Fibroblast of gingiva (primary cell): ENCODE data around the gene PROCA1.

Source experiments
- DNase-seq: peaks from one replicate; pipeline ENCODE4 v3.0.0-alpha.2; 2011; ENCODE audit warnings: low read depth

Gene PROCA1, protein sequence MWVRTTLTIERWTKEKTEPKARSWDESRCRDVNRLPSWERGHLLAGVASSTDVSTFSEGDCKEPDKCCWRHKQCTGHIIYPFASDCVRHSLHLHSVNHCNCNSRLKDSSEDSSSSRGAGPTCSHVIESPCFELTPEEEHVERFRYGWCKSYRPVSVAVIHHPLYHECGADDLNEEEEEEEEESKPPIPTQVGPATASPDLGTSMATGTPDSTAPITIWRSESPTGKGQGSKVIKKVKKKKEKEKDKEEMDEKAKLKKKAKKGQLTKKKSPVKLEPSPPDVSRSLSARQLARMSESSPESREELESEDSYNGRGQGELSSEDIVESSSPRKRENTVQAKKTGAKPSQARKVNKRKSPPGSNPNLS

DNA sequence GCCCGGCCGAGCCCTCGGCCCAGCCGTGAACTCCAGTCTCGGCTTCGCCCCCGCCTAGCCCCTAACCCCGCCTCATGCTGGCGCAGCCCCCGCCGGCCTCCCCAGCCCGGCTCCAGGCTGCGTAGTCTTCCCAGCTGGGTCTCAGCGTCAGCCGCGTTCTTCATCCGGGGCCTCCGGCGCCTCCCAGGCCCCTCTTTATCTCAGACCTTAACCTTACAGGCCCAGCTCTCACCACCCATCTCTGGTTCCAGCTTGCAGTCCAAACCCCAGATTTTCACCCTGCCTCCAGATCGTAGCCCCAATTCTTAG lies at the start of gene PROCA1:
Gene PROCA1 (minus strand): TSS at position 166 of the 309 bp plus-strand sequence. CDS start 228 bp downstream, outside the sequence.
- no peak for DNase-seq

DNA sequence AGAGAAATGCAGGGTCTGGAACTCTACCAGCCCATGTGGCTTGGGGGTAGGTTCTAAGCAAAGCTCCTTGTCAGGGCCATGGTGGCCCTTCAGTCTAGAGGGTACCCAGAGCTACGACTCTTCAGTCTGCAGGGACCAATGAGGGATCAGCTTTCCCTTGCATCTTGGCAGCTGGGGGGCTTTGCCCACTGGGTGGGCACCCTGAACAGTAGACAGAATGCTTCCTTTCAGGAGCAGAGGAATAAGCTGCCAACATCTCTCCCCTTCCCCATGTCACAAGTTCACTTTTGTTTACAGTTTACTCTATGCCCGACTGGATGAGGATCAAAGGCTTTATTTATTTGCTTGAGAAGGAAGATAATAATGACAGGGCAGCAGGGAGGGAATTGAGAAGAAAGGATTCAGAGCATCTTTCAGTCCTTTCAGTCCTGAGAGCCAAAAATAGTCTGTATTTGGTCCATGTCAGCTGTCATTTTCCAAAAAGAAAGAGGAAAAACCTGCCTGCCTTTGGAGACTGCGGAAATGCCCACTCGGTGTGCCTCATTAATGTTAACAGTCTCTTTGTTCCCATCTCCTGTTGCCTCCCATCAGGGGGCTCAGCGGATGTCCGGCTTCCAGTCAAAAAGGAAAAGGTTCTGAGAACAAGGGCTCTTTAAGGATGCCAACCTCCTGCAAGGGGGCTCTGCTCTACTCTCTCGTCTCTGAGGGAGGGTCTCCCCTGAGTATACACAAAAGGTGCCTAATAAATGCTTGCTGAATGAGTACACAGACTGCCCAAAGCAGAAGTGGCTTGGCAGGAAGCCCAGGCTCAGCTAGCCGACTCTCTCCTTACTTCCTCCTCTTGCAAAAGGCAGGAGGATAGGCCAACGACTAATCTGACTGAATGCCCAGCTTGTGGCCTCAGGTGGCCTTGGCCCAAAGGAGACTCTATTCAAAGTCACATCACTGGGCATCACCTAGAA lies 49.2 kb upstream of the PROCA1 start:
- DNase-seq: peak; percentile 49

DNA sequence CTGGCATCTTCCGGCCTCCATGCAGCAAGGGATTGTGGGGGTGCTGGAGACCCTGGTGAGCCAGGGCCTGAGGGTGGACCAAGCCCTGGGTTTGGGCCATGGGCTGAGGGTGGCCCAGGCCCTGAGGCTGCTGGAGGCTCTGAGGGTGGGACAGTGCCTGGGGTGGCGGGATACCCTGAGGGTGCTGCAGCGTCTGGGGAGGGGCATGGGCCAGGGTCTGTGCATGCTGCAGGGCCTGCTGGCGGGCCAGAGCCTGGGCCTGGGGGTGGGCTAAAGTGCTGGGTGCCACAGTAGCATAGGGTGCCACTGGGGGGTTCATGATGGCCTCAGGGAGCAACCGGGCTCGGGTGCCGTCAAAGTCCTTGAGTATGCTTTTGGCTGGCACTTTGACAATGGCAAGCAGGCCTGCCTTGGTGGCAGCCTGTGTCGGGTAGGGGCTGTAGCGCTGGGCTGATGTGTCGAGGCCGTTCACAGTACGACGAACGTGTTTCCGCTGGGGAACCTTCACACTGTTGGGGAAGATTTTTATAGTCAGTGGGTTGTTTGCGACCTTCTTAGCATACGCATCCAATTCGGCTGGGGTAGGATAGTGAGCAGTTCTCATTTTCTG lies 47.7 kb upstream of the PROCA1 start:
- no peak for DNase-seq

DNA sequence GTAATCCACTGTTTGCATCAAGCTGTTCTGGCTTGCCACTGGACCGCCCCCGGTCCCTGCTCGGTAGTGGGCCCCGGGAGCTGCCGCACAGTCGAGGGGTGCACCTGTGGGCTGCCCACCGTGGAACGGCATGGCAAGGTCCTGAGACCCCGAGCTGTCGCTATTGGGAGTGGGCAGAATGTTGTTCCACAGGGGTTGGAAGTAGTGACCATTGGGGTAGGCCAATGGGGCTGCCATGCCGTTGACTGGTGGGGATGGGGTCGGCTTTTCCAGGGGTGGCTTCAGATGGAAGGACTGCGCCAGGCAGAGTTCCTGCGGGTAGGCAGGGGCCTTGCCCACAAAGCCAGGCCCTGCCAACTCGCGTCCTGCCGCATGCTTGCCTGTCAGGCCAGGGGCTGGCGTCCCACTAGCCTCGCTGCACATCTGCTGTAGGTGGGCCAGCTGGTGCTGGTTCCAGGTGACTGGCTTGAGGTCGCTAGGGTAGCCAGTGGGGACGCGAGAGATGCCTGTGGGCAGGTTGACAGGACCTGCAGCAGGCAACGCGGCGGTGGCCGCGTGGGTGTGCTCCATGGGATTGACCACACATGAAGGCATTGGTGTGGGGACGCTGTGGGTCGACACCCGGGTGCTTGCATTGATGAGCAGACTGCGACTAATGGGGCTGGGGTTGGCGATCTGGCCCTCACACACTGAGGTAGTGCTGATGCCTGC lies 46.9 kb upstream of the PROCA1 start:
- DNase-seq: no peak

DNA sequence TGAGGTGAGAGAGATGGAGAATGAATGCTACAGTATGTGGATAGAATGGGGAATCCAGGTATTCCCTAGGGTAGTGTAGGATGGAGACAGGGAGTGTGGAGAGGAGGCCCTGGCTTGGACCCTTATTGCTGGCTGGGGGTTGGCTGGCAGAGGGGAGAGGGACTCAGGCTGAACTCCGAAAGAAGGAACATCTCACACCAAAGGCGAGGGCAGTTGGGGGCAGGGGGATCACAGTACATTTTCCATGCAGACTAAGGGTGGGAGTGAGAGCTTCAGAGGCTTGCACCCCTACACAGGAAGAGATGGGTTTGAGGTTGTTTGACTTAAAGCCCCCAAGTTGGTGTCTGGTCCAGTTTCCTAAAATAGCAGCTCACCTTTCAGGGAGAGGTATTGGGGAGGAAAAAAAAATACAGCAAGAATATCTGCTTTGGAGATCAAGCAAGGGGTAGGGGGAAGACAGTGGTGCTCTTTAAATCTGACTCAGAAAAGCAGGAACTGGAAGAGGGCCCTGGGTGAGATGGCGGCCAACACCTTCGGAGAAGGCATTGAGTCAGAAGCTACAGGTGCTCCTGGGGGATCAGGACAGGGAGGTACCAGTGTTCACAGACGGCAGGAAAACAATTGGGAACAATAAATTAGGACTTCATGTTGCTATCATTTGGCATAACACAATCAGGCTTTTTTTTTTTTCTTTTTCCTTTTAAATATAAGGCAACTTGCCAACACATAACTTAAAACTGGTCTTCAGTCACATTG lies 44.5 kb upstream of the PROCA1 start:
- DNase-seq: no peak

DNA sequence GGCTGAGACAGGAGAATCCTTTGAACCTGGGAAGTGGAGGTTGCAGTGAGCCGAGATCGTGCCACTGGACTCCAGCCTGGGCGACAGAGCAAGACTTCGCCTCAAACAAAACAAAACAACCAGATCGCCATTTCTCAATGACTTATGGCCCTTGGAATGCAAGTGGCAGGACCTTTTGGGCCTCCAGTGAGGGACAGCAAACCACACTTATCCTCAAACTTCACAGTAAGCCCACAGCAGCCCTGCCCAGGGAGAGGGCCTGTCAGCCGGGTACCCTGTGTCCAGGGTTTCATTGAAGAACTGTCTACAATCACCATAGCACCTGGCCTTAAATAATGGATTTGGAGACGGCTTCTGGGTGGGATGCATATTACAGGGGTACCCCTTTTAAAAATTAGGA lies 43.8 kb upstream of the PROCA1 start:
- DNase-seq: no peak

DNA sequence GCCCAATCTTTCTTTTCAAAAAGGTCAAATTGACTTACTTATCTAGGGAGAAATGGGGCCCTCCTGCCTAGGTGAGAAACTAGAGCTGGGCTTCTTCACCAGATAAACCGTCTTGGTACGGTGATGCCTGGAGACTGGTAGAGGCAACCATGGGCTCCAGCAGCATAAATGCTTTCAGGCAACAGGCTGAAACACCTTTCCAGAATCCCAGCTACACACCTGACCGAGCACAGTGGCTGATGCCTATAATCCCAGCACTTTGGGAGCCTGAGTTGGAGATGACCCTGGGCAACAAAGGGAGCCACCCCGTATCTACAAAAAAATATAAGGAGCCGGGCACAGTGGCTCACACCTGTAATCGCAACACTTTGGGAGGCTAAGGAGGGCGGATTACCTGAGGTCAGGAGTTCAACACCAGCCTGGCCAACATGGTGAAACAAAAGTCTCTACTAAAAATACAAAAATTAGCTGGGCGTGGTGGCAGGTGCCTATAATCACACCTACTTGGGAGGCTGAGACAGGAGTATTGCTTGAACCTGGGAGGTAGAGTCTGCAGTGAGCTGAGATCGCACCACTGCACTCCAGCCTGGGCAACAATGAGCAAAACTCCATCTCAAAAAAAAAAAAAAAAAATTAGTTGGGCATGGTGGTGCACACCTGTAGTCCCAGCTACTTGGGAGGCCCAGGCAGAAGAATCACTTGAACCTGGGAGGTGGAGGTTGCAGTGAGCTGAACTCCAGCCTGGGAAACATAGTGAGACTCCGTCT lies 40.1 kb upstream of the PROCA1 start:
- DNase-seq: no peak

DNA sequence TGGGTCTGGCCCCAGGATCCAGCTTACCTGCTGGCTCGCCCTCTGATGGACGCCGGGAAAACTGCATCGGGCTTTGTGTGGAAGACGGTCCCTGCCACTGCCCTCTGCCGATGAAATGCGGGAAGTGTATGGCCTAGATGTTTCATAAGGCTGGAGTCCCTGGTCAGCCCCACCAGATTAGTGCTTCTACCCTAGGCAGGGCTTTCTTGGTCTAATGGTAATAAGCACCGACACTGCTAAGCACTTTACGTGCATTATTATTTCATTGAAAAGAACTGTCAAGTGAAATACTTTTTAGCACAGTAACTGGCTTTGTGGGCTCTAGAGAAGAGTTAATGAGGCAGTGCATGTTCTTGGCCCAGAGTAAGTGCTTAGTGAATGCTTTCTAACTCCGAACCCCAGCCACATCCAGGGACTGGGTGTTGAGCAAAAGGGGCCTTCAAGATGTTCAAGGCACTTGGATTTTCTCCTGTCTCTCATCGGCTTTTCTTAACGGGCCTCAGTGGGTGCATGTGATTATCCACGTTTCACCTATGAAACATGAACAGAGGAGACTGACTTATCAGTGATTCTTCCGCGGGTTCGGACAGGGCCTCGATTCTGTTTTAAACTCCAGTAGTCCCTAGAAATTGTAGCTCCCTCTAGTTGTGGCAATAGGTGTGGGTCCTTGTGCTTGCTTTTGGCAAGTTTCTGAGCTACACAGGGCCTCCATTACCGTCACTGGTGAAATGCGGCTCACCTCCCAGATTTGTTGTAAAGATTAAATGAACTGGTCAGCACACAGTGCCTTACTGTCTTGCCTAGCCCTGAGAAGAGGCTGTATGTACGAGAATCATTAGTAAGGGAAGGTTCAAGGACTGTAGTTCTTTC lies 38.7 kb upstream of the PROCA1 start:
- DNase-seq: peak; percentile 87

DNA sequence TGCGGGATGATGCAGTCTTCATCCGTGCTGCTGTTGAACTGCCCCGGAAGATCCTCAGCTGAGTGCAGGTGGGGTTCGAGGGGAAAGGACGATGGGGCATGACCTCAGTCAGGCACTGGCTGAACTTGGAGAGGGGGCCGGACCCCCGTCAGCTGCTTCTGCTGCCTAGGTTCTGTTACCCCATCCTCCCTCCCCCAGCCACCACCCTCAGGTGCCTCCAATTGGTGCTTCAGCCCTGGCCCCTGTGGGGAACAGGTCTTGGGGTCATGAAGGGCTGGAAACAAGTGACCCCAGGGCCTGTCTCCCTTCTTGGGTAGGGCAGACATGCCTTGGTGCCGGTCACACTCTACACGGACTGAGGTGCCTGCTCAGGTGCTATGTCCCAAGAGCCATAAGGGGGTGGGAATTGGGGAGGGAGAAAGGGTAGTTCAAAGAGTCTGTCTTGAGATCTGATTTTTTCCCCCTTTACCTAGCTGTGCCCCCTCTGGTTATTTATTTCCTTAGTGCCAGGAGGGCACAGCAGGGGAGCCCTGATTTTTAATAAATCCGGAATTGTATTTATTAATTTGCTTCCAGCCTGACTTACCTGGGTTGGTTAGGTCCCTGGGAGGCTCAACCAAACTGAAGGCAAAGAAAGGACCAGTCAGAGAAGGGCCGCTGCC lies 38.0 kb upstream of the PROCA1 start:
- DNase-seq: no peak

DNA sequence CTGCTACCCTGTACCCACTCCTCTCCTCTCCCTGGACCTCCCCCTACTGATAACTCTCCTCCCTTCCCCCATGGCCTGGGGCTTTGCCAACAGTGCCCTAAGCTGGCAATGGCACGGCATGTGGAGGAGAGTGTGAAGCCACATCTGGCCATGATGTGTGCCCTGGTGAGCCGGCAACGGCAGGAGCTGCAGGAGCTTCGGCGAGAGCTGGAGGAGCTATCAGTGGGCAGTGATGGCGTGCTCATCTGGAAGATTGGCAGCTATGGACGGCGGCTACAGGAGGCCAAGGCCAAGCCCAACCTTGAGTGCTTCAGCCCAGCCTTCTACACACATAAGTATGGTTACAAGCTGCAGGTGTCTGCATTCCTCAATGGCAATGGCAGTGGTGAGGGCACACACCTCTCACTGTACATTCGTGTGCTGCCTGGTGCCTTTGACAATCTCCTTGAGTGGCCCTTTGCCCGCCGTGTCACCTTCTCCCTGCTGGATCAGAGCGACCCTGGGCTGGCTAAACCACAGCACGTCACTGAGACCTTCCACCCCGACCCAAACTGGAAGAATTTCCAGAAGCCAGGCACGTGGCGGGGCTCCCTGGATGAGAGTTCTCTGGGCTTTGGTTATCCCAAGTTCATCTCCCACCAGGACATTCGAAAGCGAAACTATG lies 37.3 kb upstream of the PROCA1 start:
- DNase-seq: no peak

DNA sequence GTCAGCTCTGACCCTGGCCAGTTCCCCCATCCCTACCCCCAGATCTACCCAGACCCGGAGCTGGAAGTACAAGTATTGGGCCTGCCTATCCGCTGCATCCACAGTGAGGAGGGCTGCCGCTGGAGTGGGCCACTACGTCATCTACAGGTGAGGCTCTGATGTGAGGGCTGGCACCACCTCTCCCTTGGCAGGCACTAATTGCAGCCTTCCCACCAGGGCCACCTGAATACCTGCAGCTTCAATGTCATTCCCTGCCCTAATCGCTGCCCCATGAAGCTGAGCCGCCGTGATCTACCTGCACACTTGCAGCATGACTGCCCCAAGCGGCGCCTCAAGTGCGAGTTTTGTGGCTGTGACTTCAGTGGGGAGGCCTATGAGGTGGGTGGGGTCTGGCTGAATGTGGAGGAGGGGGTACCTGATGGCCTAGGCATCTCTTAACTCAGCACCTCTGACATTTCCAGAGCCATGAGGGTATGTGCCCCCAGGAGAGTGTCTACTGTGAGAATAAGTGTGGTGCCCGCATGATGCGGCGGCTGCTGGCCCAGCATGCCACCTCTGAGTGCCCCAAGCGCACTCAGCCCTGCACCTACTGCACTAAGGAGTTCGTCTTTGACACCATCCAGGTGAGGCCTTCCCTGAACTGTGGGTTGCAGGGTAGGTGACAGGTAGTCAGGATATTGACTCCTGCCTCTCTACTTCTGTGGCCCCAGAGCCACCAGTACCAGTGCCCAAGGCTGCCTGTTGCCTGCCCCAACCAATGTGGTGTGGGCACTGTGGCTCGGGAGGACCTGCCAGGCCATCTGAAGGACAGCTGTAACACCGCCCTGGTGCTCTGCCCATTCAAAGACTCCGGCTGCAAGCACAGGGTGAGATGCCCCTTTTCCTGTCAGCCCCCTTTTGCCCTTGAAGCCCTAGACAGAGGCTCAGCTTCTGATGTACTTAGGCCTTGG lies 36.4 kb upstream of the PROCA1 start:
- DNase-seq: no peak

DNA sequence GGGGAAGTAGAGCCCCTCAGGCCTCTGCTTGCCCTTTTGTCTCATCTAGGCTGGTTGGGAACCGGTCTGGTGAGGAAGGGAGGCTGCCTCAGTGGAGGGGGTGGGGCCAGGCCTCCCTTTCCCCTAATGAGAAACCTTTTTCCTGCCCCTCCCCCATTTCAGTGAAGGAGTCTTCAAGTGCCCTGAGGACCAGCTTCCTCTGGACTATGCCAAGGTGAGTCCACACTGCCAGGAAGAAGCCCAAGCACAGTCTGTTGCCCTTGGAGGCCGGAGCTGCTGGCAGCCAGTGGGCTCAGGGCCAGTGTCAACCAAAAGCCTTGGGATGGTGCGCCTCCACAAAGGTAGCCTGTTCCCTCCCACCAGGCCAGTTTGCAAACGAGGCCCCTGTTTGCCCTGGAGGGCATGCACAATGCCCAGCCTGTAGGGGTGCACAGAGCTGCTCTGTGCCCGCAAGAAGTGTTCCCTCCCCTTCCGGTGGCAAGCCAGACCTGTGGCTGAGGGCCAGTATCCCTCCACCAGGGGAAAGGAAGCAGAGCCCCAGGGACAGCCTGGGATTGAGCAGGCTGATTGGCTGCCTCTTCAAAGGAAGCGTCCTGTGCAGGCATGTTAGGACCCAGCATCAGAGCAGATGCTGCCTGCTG lies 35.5 kb upstream of the PROCA1 start:
- DNase-seq: no peak

DNA sequence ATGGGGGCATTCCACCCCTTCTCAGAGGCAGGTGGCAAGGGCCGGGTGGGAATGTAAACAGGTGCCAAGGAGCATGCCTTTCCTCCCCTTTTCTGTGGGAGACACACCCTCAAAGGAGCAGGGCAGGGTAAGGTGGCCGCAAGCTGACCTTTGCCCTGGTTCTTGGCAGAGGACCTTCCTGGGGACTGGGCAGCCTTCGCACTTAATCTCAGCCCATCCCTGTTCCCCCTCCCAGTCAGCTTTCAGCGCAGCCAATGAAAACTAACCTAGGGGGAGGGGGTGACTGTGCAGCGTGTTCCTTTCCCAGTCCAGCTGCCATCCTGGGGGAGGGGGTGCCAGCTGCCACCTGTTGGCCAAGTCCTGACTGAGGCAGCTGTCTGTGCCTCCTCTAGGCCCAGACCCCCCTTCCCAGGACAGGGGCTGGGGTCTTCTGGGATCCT lies 34.9 kb upstream of the PROCA1 start:
- no peak for DNase-seq

DNA sequence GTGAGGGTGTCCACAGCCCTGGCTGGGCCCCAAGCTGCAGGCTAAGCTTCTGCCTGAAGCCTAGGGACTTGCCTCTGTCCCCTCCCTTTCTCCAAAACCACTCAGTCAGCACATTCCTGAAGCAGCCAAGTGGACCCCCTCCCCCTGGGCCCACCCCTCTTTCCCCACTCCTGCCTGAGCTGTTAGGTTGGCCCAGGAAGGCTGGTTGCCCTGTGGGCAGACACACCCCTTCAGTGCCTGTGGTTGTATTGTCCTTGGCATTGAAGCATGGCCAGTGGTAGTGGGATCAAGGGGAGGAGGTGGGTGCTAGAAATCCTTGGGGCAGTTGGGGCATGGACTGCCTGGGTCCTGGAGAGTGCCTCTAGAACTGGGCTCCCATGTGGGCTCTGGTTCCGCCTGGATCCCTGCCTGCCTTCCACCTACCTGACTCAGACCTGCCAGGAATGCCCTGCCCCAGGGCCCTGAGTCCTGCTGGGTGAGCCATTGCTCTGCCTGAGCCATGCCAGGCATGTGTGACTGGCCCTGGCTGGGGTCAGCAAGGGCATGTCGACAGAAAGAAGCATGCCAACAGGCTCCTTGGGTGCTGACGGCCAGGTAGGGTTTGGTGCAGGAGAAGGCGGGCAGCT lies 34.2 kb upstream of the PROCA1 start:
- no peak for DNase-seq

DNA sequence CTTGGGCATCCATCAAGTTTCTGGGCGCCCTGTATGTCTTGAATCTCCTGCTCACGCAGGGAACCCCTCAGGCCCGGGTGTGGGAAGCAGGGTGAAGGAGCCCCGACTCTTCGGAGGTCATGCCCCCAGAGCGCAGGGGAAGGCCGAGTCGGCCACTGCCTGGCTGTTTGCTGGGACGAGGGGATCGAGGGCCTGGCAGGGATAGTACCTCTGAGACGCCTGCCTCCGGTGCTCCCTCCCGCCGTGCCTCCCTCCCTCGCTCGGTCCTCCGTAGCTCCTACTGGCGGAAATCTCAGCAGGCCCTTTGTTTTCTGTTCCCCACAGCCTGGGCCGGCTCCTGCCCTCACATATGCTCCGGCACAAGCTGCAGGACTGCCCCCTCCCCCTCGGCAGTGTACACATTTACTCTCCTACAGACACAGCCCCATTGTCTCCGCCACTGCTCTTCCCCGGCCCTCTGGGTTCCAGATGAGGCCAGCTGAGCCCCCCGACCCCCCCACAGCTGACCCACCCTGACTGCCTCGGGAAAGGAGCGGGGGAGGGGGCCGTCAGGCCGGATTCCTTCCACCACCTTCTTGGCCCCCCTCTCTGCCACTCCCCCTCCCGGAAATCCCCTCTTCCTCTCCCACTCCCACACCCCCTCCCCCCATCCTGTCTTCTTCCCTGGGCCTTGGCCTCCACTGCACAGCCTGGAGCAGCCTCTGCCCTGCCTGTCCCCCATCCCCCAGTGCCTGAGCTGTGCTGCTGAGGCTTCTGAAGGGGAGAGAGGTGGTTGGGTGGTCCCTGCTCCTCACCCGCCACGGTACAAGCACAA lies 33.5 kb upstream of the PROCA1 start:
- peak; percentile 37 for DNase-seq
